Peyer's patch (tissue), 4 donors: ENCODE results near the gene NABP2. TPM values are rescaled to one million over a fixed set of nuclear protein-coding genes. Genes with fewer than 3 reads are reported as not detected.
"Not testable (repeated sequence)": the region's sequence is repeated elsewhere in the genome, so short reads cannot be mapped to it uniquely, and the experiment has no call there.

Source experiments
- DNase-seq, 3 donors: peaks; one replicate each; pipeline ENCODE4 v3.0.0-alpha.2; 2017 to 2019
- H3K27ac ChIP-seq, 4 donors: fragments of 200-600 bp; sonication (generic); one replicate each; pipeline ENCODE4 v1.5.1; 2016 to 2019
- H3K27me3 ChIP-seq, 2 donors: fragments of 200-600 bp; sonication (generic); one replicate each; pipeline ENCODE4 v1.5.1; 2019
- H3K36me3 ChIP-seq, 3 donors: fragments of 200-600 bp; sonication (generic); one replicate each; pipeline ENCODE4 v1.5.1; 2016 to 2019
- H3K4me1 ChIP-seq, 4 donors: fragments of 200-600 bp; sonication (generic); one replicate each; pipeline ENCODE4 v1.5.1; 2016 to 2019
- H3K4me3 ChIP-seq, 4 donors: fragments of 200-600 bp; sonication (generic); 1 replicate in 3 of 4; 2 replicates in 1 of 4; pipeline ENCODE4 v1.5.1; 2016 to 2019; ENCODE audit warnings: mild to moderate bottlenecking in 1 of 4
- H3K9me3 ChIP-seq, 4 donors: fragments of 200-600 bp; sonication (generic); one replicate each; pipeline ENCODE4 v1.5.1; 2016 to 2019; ENCODE audit warnings: mild to moderate bottlenecking in 1 of 4
- CTCF ChIP-seq, 6 experiments: fragments of 450-650 bp in 4 of 6; fragments of 200-600 bp in 2 of 6; sonication (generic) in 1 of 6; IDR thresholded peaks; one replicate each; pipeline ENCODE4 v1.5.1; 2017 to 2019; ENCODE audit warnings: antibody characterized with exemption in 6 of 6, mild to moderate bottlenecking in 3 of 6, moderate library complexity in 1 of 6
- POLR2A ChIP-seq, 2 donors: fragments of 450-650 bp; IDR thresholded peaks; one replicate each; pipeline ENCODE4 v1.5.1; 2017; ENCODE audit warnings: antibody characterized with exemption in 2 of 2, mild to moderate bottlenecking in 2 of 2, moderate library complexity in 2 of 2
- total RNA-seq, 4 donors: library from RNA; depleted of rRNA; stranded (reverse); fragments of >200 nt; gene quantifications; one replicate each; pipeline ENCODE4 v1.1.0, GENCODE V29; 2016

Gene NABP2
- total RNA-seq, 4 donors from 2014 or later, result 15.3 to 25.3 (median 23.5) TPM

- Histone ChIP-seq H3K27me3 (no peaks in the 10 kb centered on the region), H3K27ac (peak within 1 kb of the TSS; percentile 94 to 96 (median 96)), H3K4me1 (peaks cover 0 to 7% (median 3%) of the 10 kb centered on the region in 4 donors), H3K36me3 (peaks cover 0 to 18% (median 0%) of the 10 kb centered on the region in 3 donors), H3K9me3 (no peaks in the 10 kb centered on the region), H3K4me3 (peak within 1 kb of the TSS; percentile 79 to 93 (median 82))
- peak; percentile 91 to 97 (median 96) for DNase-seq
- peak; percentile 78 to 82 for TF ChIP-seq POLR2A (IDR thresholded peaks at IDR 0.05)
- TF ChIP-seq CTCF (IDR thresholded peaks at IDR 0.05), result peak; percentile 60 to 77 (median 66)
These were observed 42.7 kb downstream of the NABP2 start, which contains the start of gene COQ10A for GRCh38 chr12:56266693-56267442. Gene COQ10A, plus strand, starts transcription at chr12:56266942. Its CDS starts 177 bp downstream, at chr12:56267119.

- Histone ChIP-seq H3K4me1 (peaks cover 0 to 7% (median 3%) of the 10 kb centered on the region in 4 donors), H3K27ac (peak overlapping the region; percentile 94 to 96 (median 96)), H3K27me3 (no peaks in the 10 kb centered on the region), H3K9me3 (no peaks in the 10 kb centered on the region), H3K36me3 (peaks cover 0 to 25% (median 0%) of the 10 kb centered on the region in 3 donors), H3K4me3 (peak overlapping the region; percentile 79 to 93 (median 82))
- no peak for TF ChIP-seq POLR2A (IDR thresholded peaks at IDR 0.05)
- no peak for TF ChIP-seq CTCF (IDR thresholded peaks at IDR 0.05)
- DNase-seq, result no peak
These were observed 43.4 kb downstream of the NABP2 start for GRCh38 chr12:56267443-56268071.

- Histone ChIP-seq H3K9me3 (no peaks in the 10 kb centered on the region), H3K27me3 (no peaks in the 10 kb centered on the region), H3K27ac (no peak overlapping the region), H3K4me3 (no peak overlapping the region), H3K36me3 (peaks cover 0 to 60% (median 0%) of the 10 kb centered on the region in 3 donors), H3K4me1 (peaks cover 0 to 4% (median 2%) of the 10 kb centered on the region in 4 donors)
- no peak for TF ChIP-seq POLR2A (IDR thresholded peaks at IDR 0.05)
- TF ChIP-seq CTCF (IDR thresholded peaks at IDR 0.05), result peak in 4 of 6 experiments; percentile 21 to 27 (median 24)
- DNase-seq, result no peak
These were observed 46.9 kb downstream of the NABP2 start for GRCh38 chr12:56271031-56271430.

- not testable (repeated sequence) for H3K4me3 ChIP-seq, H3K27me3 ChIP-seq, H3K9me3 ChIP-seq, H3K27ac ChIP-seq, DNase-seq, H3K4me1 ChIP-seq
- H3K36me3 ChIP-seq, result peaks cover 0 to 74% (median 0%) of the 10 kb centered on the region in 3 donors
These were observed 48.3 kb downstream of the NABP2 start for GRCh38 chr12:56272468-56272867.

GRCh38 chr12:56274299-56274698 lies 50.2 kb downstream of the NABP2 start:
- Histone ChIP-seq H3K9me3 (no peaks in the 10 kb centered on the region), H3K4me1 (no peaks in the 10 kb centered on the region), H3K4me3 (no peak overlapping the region), H3K27ac (no peak overlapping the region), H3K36me3 (peaks cover 0 to 92% (median 0%) of the 10 kb centered on the region in 3 donors), H3K27me3 (no peaks in the 10 kb centered on the region)
- TF ChIP-seq POLR2A (IDR thresholded peaks at IDR 0.05), result no peak
- no peak for TF ChIP-seq CTCF (IDR thresholded peaks at IDR 0.05)
- DNase-seq, result no peak

- DNase-seq, result no peak
- peaks cover 0 to 100% (median 0%) of the 10 kb centered on the region in 3 donors for H3K36me3 ChIP-seq
- H3K4me3 ChIP-seq, result no peak overlapping the region
- H3K4me1 ChIP-seq, result no peaks in the 10 kb centered on the region
- H3K27me3 ChIP-seq, result no peaks in the 10 kb centered on the region
- no peak overlapping the region for H3K27ac ChIP-seq
- TF ChIP-seq CTCF (IDR thresholded peaks at IDR 0.05) (no peak), POLR2A (IDR thresholded peaks at IDR 0.05) (no peak)
- no peaks in the 10 kb centered on the region for H3K9me3 ChIP-seq
These were observed 54.8 kb downstream of the NABP2 start for GRCh38 chr12:56278905-56279304.
